Body of pancreas (tissue), 4 donors: ENCODE measurements around the gene ANKMY1. TPM values are rescaled to one million over a fixed set of nuclear protein-coding genes. Genes with fewer than 3 reads are reported as not detected.

Source experiments
- ATAC-seq: fragments of 150-250 bp; one replicate; pipeline ENCODE4 v1.9.1; 2016
- DNase-seq, 4 donors: peaks; one replicate each; pipeline ENCODE4 v3.0.0-alpha.2; 2019
- H3K27ac ChIP-seq, 4 donors: fragments of 200-600 bp; sonication (generic); 1 replicate in 3 of 4; 2 replicates in 1 of 4; pipeline versions ENCODE4 v1.5.1 to v1.6.1; 2016 to 2019; ENCODE audit warnings: mild to moderate bottlenecking in 1 of 4, mixed read lengths in 1 of 4, moderate library complexity in 1 of 4
- H3K27me3 ChIP-seq, 2 donors: fragments of 200-600 bp; sonication (generic); one replicate each; pipeline ENCODE4 v1.6.0; 2016; ENCODE audit warnings: mild to moderate bottlenecking in 1 of 2
- H3K36me3 ChIP-seq, 2 donors: fragments of 200-600 bp; sonication (generic); replicated peaks in 1 of 2; 2 replicates each; pipeline ENCODE4 v1.5.1; 2016; ENCODE audit warnings: low read depth in 2 of 2; ENCODE audit not compliant: insufficient read depth in 1 of 2
- H3K4me1 ChIP-seq: fragments of 200-600 bp; sonication (generic); one replicate; pipeline ENCODE4 v1.6.0; 2016
- H3K4me3 ChIP-seq, 2 donors: fragments of 200-600 bp; sonication (generic); 1 replicate in 1 of 2; 2 replicates in 1 of 2; pipeline ENCODE4 v1.5.1; 2016 to 2019
- H3K9me3 ChIP-seq, 3 donors: fragments of 200-600 bp; sonication (generic); 1 replicate in 2 of 3; 2 replicates in 1 of 3; pipeline ENCODE4 v1.5.1; 2016
- CTCF ChIP-seq, 7 experiments: fragments of 450-650 bp in 4 of 7; fragments of 200-600 bp in 3 of 7; sonication (generic) in 3 of 7; IDR thresholded peaks; one replicate each; pipeline ENCODE4 v1.5.1; 2016 to 2019; ENCODE audit warnings: antibody characterized with exemption in 7 of 7
- POLR2A ChIP-seq, 3 donors: fragments of 450-650 bp; IDR thresholded peaks; one replicate each; pipeline ENCODE4 v1.6.1; 2016; ENCODE audit warnings: antibody characterized with exemption in 3 of 3, mild to moderate bottlenecking in 2 of 3
- whole genome bisulfite sequencing, 2 donors: methylation state at CpG; one replicate each; pipeline ENCODE4 v1.1.5; 2017; 5-methylcytosine and 5-hydroxymethylcytosine counted together
- intact Hi-C: fragments of 100-400 bp; cut with DNase I; formaldehyde crosslinking; loops from one replicate; pipeline ENCODE4 v1.15.1; 2023
- total RNA-seq, 2 donors: library from RNA; depleted of rRNA; stranded (reverse); fragments of >200 nt; gene quantifications; one replicate each; pipeline ENCODE4 v1.1.0, GENCODE V29; 2016

ANKMY1 gene
- total RNA-seq, 2 donors from 2014 or later: 17.9 to 26.0 TPM

- no peak for DNase-seq
- intact Hi-C loops: no loop called here
- Histone ChIP-seq H3K4me3 (no peak overlapping the region), H3K4me1 (no peaks in the 10 kb centered on the region), H3K9me3 (no peaks in the 10 kb centered on the region), H3K27me3 (no peaks in the 10 kb centered on the region), H3K36me3 (no peaks in the 10 kb centered on the region), H3K27ac (no peak overlapping the region)
- ATAC-seq: no peak
- TF ChIP-seq POLR2A (IDR thresholded peaks at IDR 0.05): no peak
- no peak for TF ChIP-seq CTCF (IDR thresholded peaks at IDR 0.05)
- 86 to 90% methylated on average over 5 of the region's 5 CpGs for whole genome bisulfite sequencing, 2 donors
These were observed 38.8 kb downstream of the ANKMY1 start for GRCh38 chr2:240518981-240519380.

GRCh38 chr2:240517342-240517741 is 40.4 kb downstream of the ANKMY1 start:
- DNase-seq (no peak), ATAC-seq (no peak)
- intact Hi-C loops: no loop called here
- Histone ChIP-seq H3K4me1 (no peaks in the 10 kb centered on the region), H3K27me3 (no peaks in the 10 kb centered on the region), H3K9me3 (no peaks in the 10 kb centered on the region), H3K36me3 (no peaks in the 10 kb centered on the region), H3K27ac (no peak overlapping the region), H3K4me3 (no peak overlapping the region)
- 90 to 96% methylated on average over 3 to 4 of the region's 4 CpGs for WGBS, 2 donors
- TF ChIP-seq CTCF (IDR thresholded peaks at IDR 0.05): no peak
- TF ChIP-seq POLR2A (IDR thresholded peaks at IDR 0.05): no peak

- DNase-seq: peak in 1 of 4 donors; percentile 14
- ATAC-seq: no peak
- 83 to 100% methylated on average over 2 of the region's 2 CpGs for WGBS, 2 donors
These were observed 43.2 kb downstream of the ANKMY1 start for GRCh38 chr2:240514631-240515030.

GRCh38 chr2:240513549-240514287 is 44.1 kb downstream of the ANKMY1 start:
- H3K36me3 ChIP-seq: no peaks in the 10 kb centered on the region
- no peak overlapping the region for H3K27ac ChIP-seq
- no peak overlapping the region for H3K4me3 ChIP-seq
- ATAC-seq: peak; percentile 92
- H3K27me3 ChIP-seq: no peaks in the 10 kb centered on the region
- no peaks in the 10 kb centered on the region for H3K4me1 ChIP-seq
- DNase-seq: peak; percentile 76 to 92 (median 87)
- 40 to 46% methylated on average over 13 of the region's 13 CpGs for WGBS, 2 donors
- TF ChIP-seq POLR2A (IDR thresholded peaks at IDR 0.05) (no peak), CTCF (IDR thresholded peaks at IDR 0.05) (peak; percentile 67 to 85 (median 76))
- intact Hi-C loops: no loop called here
- no peaks in the 10 kb centered on the region for H3K9me3 ChIP-seq

More at GRCh38 chr2:240514631-240515030, 43.2 kb downstream of the ANKMY1 start:
- H3K4me1 ChIP-seq: no peaks in the 10 kb centered on the region
- intact Hi-C loops: no loop called here
- H3K9me3 ChIP-seq: no peaks in the 10 kb centered on the region
- no peak overlapping the region for H3K4me3 ChIP-seq
- TF ChIP-seq POLR2A (IDR thresholded peaks at IDR 0.05): no peak
- TF ChIP-seq CTCF (IDR thresholded peaks at IDR 0.05): no peak
- no peak overlapping the region for H3K27ac ChIP-seq
- no peaks in the 10 kb centered on the region for H3K36me3 ChIP-seq
- H3K27me3 ChIP-seq: no peaks in the 10 kb centered on the region
